H1 (cell line): ENCODE results near the gene CRISPLD2. TPM values are rescaled to one million over a fixed set of nuclear protein-coding genes. Genes with fewer than 3 reads are reported as not detected.

Source experiments
- CTCF ChIA-PET: fragments of 300-600 bp; sonication (Branson Sonifier 250); formaldehyde crosslinking; loops from one replicate; lab custom pipeline; 2021; ENCODE audit not compliant: partially characterized antibody; lab: Charles Lee
- POLR2A ChIA-PET: fragments of 300-600 bp; sonication (Branson Sonifier 250); formaldehyde crosslinking; loops from one replicate; lab custom pipeline; 2021; ENCODE audit warnings: inconsistent platforms; ENCODE audit not compliant: partially characterized antibody; lab: Charles Lee
- DNase-seq, 2 experiments: peaks; one replicate each; pipeline versions ENCODE4 v3.0.0 to v3.0.0-alpha.2; 2010 to 2022; ENCODE audit warnings: low spot score in 2 of 2, low read depth in 1 of 2, mixed read lengths in 1 of 2
- FAIRE-seq: peaks from 2 replicates; lab custom pipeline; 2011; peaks lifted over from hg19 to GRCh38; lab: Jason Lieb, UNC
- H2AFZ ChIP-seq: 2 replicates; pipeline ENCODE4 v1.8.1; 2012; ENCODE audit warnings: low read length, inconsistent platforms
- H2AK5ac ChIP-seq: 2 replicates; pipeline ENCODE4 v1.6.1; 2013; ENCODE audit warnings: low read depth, low read length
- H2BK120ac ChIP-seq: replicated peaks from 2 replicates; pipeline ENCODE3; 2013; ENCODE audit warnings: low read depth, low read length, inconsistent platforms
- H2BK12ac ChIP-seq: 2 replicates; pipeline ENCODE4 v1.6.1; 2013; ENCODE audit warnings: low read depth, low read length
- H2BK15ac ChIP-seq: 2 replicates; pipeline ENCODE4 v1.6.1; 2013; ENCODE audit warnings: low read length
- H2BK20ac ChIP-seq: 2 replicates; pipeline ENCODE4 v1.6.1; 2013; ENCODE audit warnings: low read length
- H2BK5ac ChIP-seq: 2 replicates; pipeline ENCODE4 v1.6.1; 2013; ENCODE audit warnings: low read depth, low read length
- H3K14ac ChIP-seq: 2 replicates; pipeline ENCODE4 v1.6.1; 2013; ENCODE audit warnings: inconsistent platforms; ENCODE audit not compliant: insufficient read length
- H3K18ac ChIP-seq: 2 replicates; pipeline ENCODE4 v1.6.1; 2013; ENCODE audit warnings: low read length; ENCODE audit errors: extremely low read depth
- H3K23ac ChIP-seq: 2 replicates; pipeline ENCODE4 v1.6.1; 2013; ENCODE audit warnings: inconsistent platforms; ENCODE audit not compliant: insufficient read length
- H3K23me2 ChIP-seq: 2 replicates; pipeline ENCODE4 v1.6.1; 2013; ENCODE audit warnings: low read depth, low read length
- H3K27ac ChIP-seq: 2 replicates; pipeline ENCODE4 v1.6.1; 2011; ENCODE audit warnings: low read depth, low read length, inconsistent platforms
- H3K27me3 ChIP-seq, 4 experiments: replicated peaks in 1 of 4; 1 replicate in 1 of 4; 2 replicates in 3 of 4; pipeline versions ENCODE4 v1.6.1 to v1.8.1; 2011 to 2013; ENCODE audit warnings: low read length in 3 of 4, mild to moderate bottlenecking in 3 of 4, inconsistent platforms in 2 of 4, mixed read lengths in 2 of 4, moderate library complexity in 1 of 4; ENCODE audit not compliant: control insufficient read depth in 3 of 4, insufficient read depth in 3 of 4; ENCODE audit errors: extremely low read depth in 1 of 4
- H3K36me3 ChIP-seq, 4 experiments: 2 replicates each; pipeline versions ENCODE4 v1.6.1 to v1.8.1; 2011 to 2013; ENCODE audit warnings: mild to moderate bottlenecking in 4 of 4, low read length in 3 of 4, moderate library complexity in 2 of 4, control low read depth in 1 of 4, inconsistent platforms in 1 of 4; ENCODE audit not compliant: insufficient read depth in 4 of 4, control insufficient read depth in 2 of 4
- H3K4ac ChIP-seq: replicated peaks from 2 replicates; pipeline ENCODE3; 2013; ENCODE audit warnings: low read length, low read depth, mixed read lengths, inconsistent platforms; ENCODE audit not compliant: insufficient read length
- H3K4me1 ChIP-seq, 4 experiments: replicated peaks in 1 of 4; 1 replicate in 1 of 4; 2 replicates in 3 of 4; pipeline versions ENCODE4 v1.6.1 to v1.8.1; 2011 to 2013; ENCODE audit warnings: low read length in 3 of 4, inconsistent platforms in 2 of 4, mixed read lengths in 1 of 4; ENCODE audit not compliant: insufficient read depth in 4 of 4, control insufficient read depth in 3 of 4
- H3K4me2 ChIP-seq, 2 experiments: 2 replicates each; pipeline versions ENCODE4 v1.6.1 to v1.8.1; 2011 to 2013; ENCODE audit warnings: low read depth in 2 of 2, low read length in 2 of 2, control low read depth in 1 of 2, inconsistent platforms in 1 of 2, mild to moderate bottlenecking in 1 of 2; ENCODE audit not compliant: insufficient read depth in 1 of 2
- H3K4me3 ChIP-seq, 4 experiments: fragments of 200-600, 300-600 bp in 1 of 4; sonication (generic), shearing (Covaris generic), sonication (Bioruptor Twin) in 1 of 4; 2 replicates each; pipeline versions ENCODE4 v1.5.1 to v1.8.1; 2011 to 2016; ENCODE audit warnings: low read length in 4 of 4, low read depth in 3 of 4, control low read depth in 2 of 4, inconsistent platforms in 2 of 4, mild to moderate bottlenecking in 2 of 4, mixed read lengths in 1 of 4, moderate library complexity in 1 of 4; ENCODE audit not compliant: insufficient read depth in 2 of 4; ENCODE audit errors: extremely low read depth in 1 of 4
- H3K56ac ChIP-seq: replicated peaks from 2 replicates; pipeline ENCODE3; 2013; ENCODE audit warnings: low read depth, mild to moderate bottlenecking, mixed read lengths, low read length, inconsistent platforms; ENCODE audit not compliant: insufficient read length
- H3K79me1 ChIP-seq: 2 replicates; pipeline ENCODE4 v1.6.1; 2013; ENCODE audit warnings: low read depth, low read length, control low read depth
- H3K79me2 ChIP-seq, 2 experiments: 2 replicates each; pipeline versions ENCODE4 v1.6.1 to v1.8.1; 2012 to 2013; ENCODE audit warnings: low read length in 2 of 2, mild to moderate bottlenecking in 2 of 2, inconsistent platforms in 1 of 2; ENCODE audit not compliant: insufficient read depth in 2 of 2, control insufficient read depth in 1 of 2
- H3K9ac ChIP-seq, 4 experiments: replicated peaks in 1 of 4; 1 replicate in 1 of 4; 2 replicates in 3 of 4; pipeline versions ENCODE4 v1.6.1 to v1.8.1; 2011 to 2013; ENCODE audit warnings: low read depth in 3 of 4, low read length in 3 of 4, control low read depth in 2 of 4, mild to moderate bottlenecking in 2 of 4, moderate library complexity in 2 of 4, inconsistent platforms in 1 of 4; ENCODE audit errors: extremely low read depth in 1 of 4
- H3K9me3 ChIP-seq, 2 experiments: 2 replicates each; pipeline versions ENCODE4 v1.6.1 to v1.8.1; 2012 to 2013; ENCODE audit warnings: mild to moderate bottlenecking in 2 of 2, moderate library complexity in 2 of 2, control low read depth in 1 of 2, inconsistent platforms in 1 of 2, low read depth in 1 of 2, low read length in 1 of 2, mixed read lengths in 1 of 2; ENCODE audit not compliant: insufficient read depth in 2 of 2
- H4K20me1 ChIP-seq, 2 experiments: replicated peaks in 1 of 2; 2 replicates each; pipeline versions ENCODE3 to v1.8.1; 2011 to 2013; ENCODE audit warnings: inconsistent platforms in 2 of 2, low read length in 2 of 2, mild to moderate bottlenecking in 1 of 2; ENCODE audit not compliant: insufficient read depth in 2 of 2, control insufficient read depth in 1 of 2
- H4K5ac ChIP-seq: 2 replicates; pipeline ENCODE4 v1.6.1; 2013; ENCODE audit warnings: low read length, low read depth, mixed read lengths, inconsistent platforms; ENCODE audit not compliant: insufficient read length
- H4K8ac ChIP-seq: 2 replicates; pipeline ENCODE4 v1.8.0; 2013; ENCODE audit warnings: mild to moderate bottlenecking, moderate library complexity, low read length, inconsistent platforms; ENCODE audit not compliant: insufficient read depth; ENCODE audit errors: extremely low read depth
- H4K91ac ChIP-seq: replicated peaks from 2 replicates; pipeline ENCODE3; 2013; ENCODE audit warnings: low read length, mixed read lengths, inconsistent platforms; ENCODE audit not compliant: insufficient read length
- CBX5 ChIP-seq: fragments of 300-800, 300-1000 bp; sonication (generic); IDR thresholded peaks from 2 replicates; pipeline ENCODE4 v1.7.1; 2016; ENCODE audit warnings: antibody characterized with exemption, low read length, low read depth
- CHD2 ChIP-seq: IDR thresholded peaks from 2 replicates; pipeline ENCODE4 v1.6.1; 2012; ENCODE audit warnings: low read length, improper control_type of control experiment
- CREB1 ChIP-seq: IDR thresholded peaks from 2 replicates; pipeline ENCODE4 v1.6.1; 2012; ENCODE audit warnings: inconsistent platforms
- CTBP2 ChIP-seq: IDR thresholded peaks from 2 replicates; pipeline ENCODE4 v1.7.0; 2011; ENCODE audit warnings: borderline replicate concordance, mild to moderate bottlenecking, moderate library complexity, mixed read lengths, low read length; ENCODE audit not compliant: insufficient read depth, insufficient read length
- E2F6 ChIP-seq: IDR thresholded peaks from 2 replicates; pipeline ENCODE4 v1.6.1; 2012; ENCODE audit warnings: inconsistent platforms
- KDM1A ChIP-seq: fragments of 200-600, 300-600 bp; sonication (generic); IDR thresholded peaks from 2 replicates; pipeline ENCODE4 v1.7.1; 2016; ENCODE audit warnings: mild to moderate bottlenecking, low read length, borderline replicate concordance
- KDM5A ChIP-seq: fragments of 200-600 bp; IDR thresholded peaks from 2 replicates; pipeline ENCODE4 v1.7.1; 2012; ENCODE audit warnings: mild to moderate bottlenecking, low read length, inconsistent platforms, mixed read lengths
- RFX5 ChIP-seq: IDR thresholded peaks from 2 replicates; pipeline ENCODE4 v1.6.1; 2011; ENCODE audit warnings: low read depth, low read length, improper control_type of control experiment, borderline replicate concordance
- RNF2 ChIP-seq: fragments of 200-900, 300-1000 bp; sonication (generic); IDR thresholded peaks from 2 replicates; pipeline ENCODE4 v1.7.1; 2016; ENCODE audit warnings: borderline replicate concordance, low read depth, mild to moderate bottlenecking, antibody characterized with exemption, low read length; ENCODE audit not compliant: poor library complexity, severe bottlenecking; ENCODE audit errors: missing control alignments
- SAP30 ChIP-seq: fragments of 300-600 bp; sonication (generic); IDR thresholded peaks from 2 replicates; pipeline ENCODE4 v1.7.1; 2012; ENCODE audit warnings: low read length, moderate library complexity, mild to moderate bottlenecking, inconsistent platforms; ENCODE audit not compliant: insufficient read depth, insufficient replicate concordance
- SP1 ChIP-seq: IDR thresholded peaks from 2 replicates; pipeline ENCODE4 v1.6.1; 2011; ENCODE audit warnings: low read depth, low read length
- TBP ChIP-seq: IDR thresholded peaks from 2 replicates; pipeline ENCODE4 v1.6.1; 2011; ENCODE audit warnings: low read depth, low read length, improper control_type of control experiment
- WGBS, 2 experiments: shearing (Covaris generic) in 1 of 2; methylation state at CpG; one replicate each; pipeline versions ENCODE4 v1.1.6 to v1.1.7; 2013 to 2015; ENCODE audit warnings: low lambda C conversion rate in 2 of 2, mixed read lengths in 2 of 2, inconsistent platforms in 1 of 2, low coverage in 1 of 2, missing lambda C conversion rate in 1 of 2; ENCODE audit not compliant: insufficient replicate concordance in 2 of 2, insufficient coverage in 1 of 2, insufficient read length in 1 of 2; ENCODE audit errors: extremely low coverage in 1 of 2, missing lambda C conversion rate in 1 of 2; 5-methylcytosine and 5-hydroxymethylcytosine counted together
- polyA plus RNA-seq, 7 experiments: library from polyadenylated mRNA; depleted of rRNA in 3 of 7; stranded (reverse) in 5 of 7; unstranded in 2 of 7; fragments of >200 nt in 5 of 7; fragments of 200-250 nt in 2 of 7; gene quantifications; 1 replicate in 5 of 7; 2 replicates in 1 of 7; 4 replicates in 1 of 7; pipeline versions ENCODE4 v1.2.1 to v1.2.3, GENCODE V29; 2011 to 2013; ENCODE audit warnings: missing spikeins in 2 of 7, mixed read lengths in 2 of 7
- total RNA-seq: library from RNA; stranded (reverse); fragmentation: NEBNext Ultra II Directional; extraction: Animal tissue kit (Norgen Biotek cat#: 25700); gene quantifications from 2 replicates; pipeline ENCODE4 v1.2.1, GENCODE V29; 2021

Gene CRISPLD2
- total and polyA plus RNA-seq, 2 of the 8 experiments (the other 6 are each of a cell fraction or from before 2014, with no cell fraction given): 2.7 to 5.1 TPM

GRCh38 chr16:84832488-84833143 lies 12.8 kb downstream of the CRISPLD2 start:
- H3K9me3 ChIP-seq: no peaks in the 10 kb centered on the region
- H4K20me1 ChIP-seq: no peaks in the 10 kb centered on the region
- POLR2A ChIA-PET: interaction anchor here (1.7 kb wide), 1 partner anchor 13 kb away, joined by 13 read pairs; the partner anchor contains the start of gene CRISPLD2
- no peaks in the 10 kb centered on the region for H3K79me1 ChIP-seq
- H4K91ac ChIP-seq: no peak overlapping the region
- DNase-seq (no peak), FAIRE-seq (no peak)
- no peaks in the 10 kb centered on the region for H3K79me2 ChIP-seq
- CTCF ChIA-PET: interaction anchor here (0.6 to 2.5 kb wide), 7 partner anchors 12 to 139 kb away, joined by 3 to 11 read pairs (median 3); partner anchors contain the start of gene CRISPLD2
- no peak overlapping the region for H2BK15ac ChIP-seq
- H3K36me3 ChIP-seq: no peaks in the 10 kb centered on the region
- no peak overlapping the region for H2BK5ac ChIP-seq
- H3K4me3 ChIP-seq: no peak overlapping the region
- no peak overlapping the region for H3K4ac ChIP-seq
- H3K18ac ChIP-seq: no peak overlapping the region
- 91% methylated on average over 20 of the region's 20 CpGs; no CpG with 5 or more reads in 1 of the 2 experiments for WGBS, 2 experiments
- no peak overlapping the region for H2AK5ac ChIP-seq
- H3K23me2 ChIP-seq: no peaks in the 10 kb centered on the region
- H2AFZ ChIP-seq: no peak overlapping the region
- no peak overlapping the region for H2BK120ac ChIP-seq
- H2BK20ac ChIP-seq: no peak overlapping the region
- H3K27ac ChIP-seq: no peak overlapping the region
- H3K23ac ChIP-seq: no peak overlapping the region
- H3K27me3 ChIP-seq: no peaks in the 10 kb centered on the region
- H3K14ac ChIP-seq: no peak overlapping the region
- no peak overlapping the region for H3K9ac ChIP-seq
- H4K8ac ChIP-seq: no peak overlapping the region
- H3K4me1 ChIP-seq: peaks cover 0 to 7% (median 4%) of the 10 kb centered on the region in 4 experiments; a peak in 4 of 7 replicates
- H3K4me2 ChIP-seq: no peak overlapping the region
- no peak overlapping the region for H2BK12ac ChIP-seq
- H3K56ac ChIP-seq: no peak overlapping the region
- no peak overlapping the region for H4K5ac ChIP-seq
- TF ChIP-seq KDM5A: no peak
- no peak for TF ChIP-seq SP1
- TF ChIP-seq RFX5: no peak
- no peak for TF ChIP-seq CREB1
- TF ChIP-seq CHD2: no peak
- TF ChIP-seq E2F6: no peak
- no peak for TF ChIP-seq CBX5
- no peak for TF ChIP-seq KDM1A
- TF ChIP-seq SAP30: no peak
- no peak for TF ChIP-seq CTBP2
- TF ChIP-seq RNF2: no peak
- no peak for TF ChIP-seq TBP
